SK-N-SH (cell line): ENCODE data around the gene FBXO2. TPM values are rescaled to one million over a fixed set of nuclear protein-coding genes. Genes with fewer than 3 reads are reported as not detected.

Source experiments
- CTCF ChIA-PET: fragments of 300-600, 350-600 bp; formaldehyde crosslinking; extraction: SDS; loops from one replicate; lab custom pipeline; 2021; lab: Yijun Ruan, JAX
- POLR2A ChIA-PET: fragments of 350-600 bp; sonication (Branson Sonifier 250); formaldehyde crosslinking; extraction: SDS; loops from one replicate; lab custom pipeline; 2020; ENCODE audit warnings: antibody characterized with exemption, inconsistent platforms; lab: Yijun Ruan, JAX
- DNase-seq: peaks from one replicate; pipeline ENCODE4 v3.0.0; 2012
- H2AFZ ChIP-seq: fragments of 200-600 bp; sonication (generic); 2 replicates; pipeline ENCODE4 v1.8.1; 2016; ENCODE audit warnings: antibody characterized with exemption, mild to moderate bottlenecking, low read depth
- H3F3A ChIP-seq: fragments of 200-600 bp; sonication (generic); replicated peaks from 2 replicates; pipeline ENCODE3; 2016; ENCODE audit warnings: antibody characterized with exemption, mild to moderate bottlenecking; ENCODE audit not compliant: insufficient read depth
- H3K27ac ChIP-seq, 2 experiments: fragments of 200-500 bp in 1 of 2; fragments of 200-600 bp in 1 of 2; sonication (Bioruptor generic) in 1 of 2; sonication (generic), shearing (Covaris generic) in 1 of 2; 2 replicates each; pipeline versions ENCODE4 v1.5.1 to v1.6.1; 2014 to 2016; ENCODE audit warnings: low read depth in 2 of 2, inconsistent platforms in 1 of 2, low read length in 1 of 2, mild to moderate bottlenecking in 1 of 2, mixed read lengths in 1 of 2
- H3K27me3 ChIP-seq: fragments of 200-600 bp; sonication (generic), shearing (Covaris generic); 2 replicates; pipeline ENCODE4 v1.6.1; 2016; ENCODE audit warnings: mixed run types; ENCODE audit not compliant: insufficient read depth
- H3K36me3 ChIP-seq, 2 experiments: fragments of 200-500 bp in 1 of 2; fragments of 200-600 bp in 1 of 2; sonication (Bioruptor generic) in 1 of 2; sonication (generic) in 1 of 2; replicated peaks in 1 of 2; 2 replicates each; pipeline versions ENCODE3 to v1.5.1; 2014 to 2016; ENCODE audit warnings: low read length in 1 of 2, mild to moderate bottlenecking in 1 of 2; ENCODE audit not compliant: insufficient read depth in 2 of 2, control insufficient read depth in 1 of 2
- H3K4me1 ChIP-seq, 2 experiments: fragments of 200-500 bp in 1 of 2; fragments of 200-600 bp in 1 of 2; sonication (Bioruptor generic) in 1 of 2; sonication (generic), shearing (Covaris generic) in 1 of 2; 2 replicates each; pipeline versions ENCODE4 v1.5.1 to v1.6.1; 2014 to 2016; ENCODE audit warnings: low read depth in 1 of 2, low read length in 1 of 2, mixed run types in 1 of 2; ENCODE audit not compliant: insufficient read depth in 2 of 2, control insufficient read depth in 1 of 2
- H3K4me2 ChIP-seq: fragments of 200-600 bp; sonication (generic), shearing (Covaris generic); 2 replicates; pipeline ENCODE4 v1.6.1; 2017; ENCODE audit warnings: mixed run types
- H3K4me3 ChIP-seq, 2 experiments: fragments of 200-500 bp in 1 of 2; fragments of 200-600 bp in 1 of 2; sonication (Bioruptor generic) in 1 of 2; sonication (generic), shearing (Covaris generic) in 1 of 2; 2 replicates each; pipeline versions ENCODE4 v1.5.1 to v1.8.1; 2014 to 2016; ENCODE audit warnings: low read depth in 2 of 2, inconsistent platforms in 1 of 2, low read length in 1 of 2, mild to moderate bottlenecking in 1 of 2, mixed read lengths in 1 of 2, moderate library complexity in 1 of 2
- H3K79me2 ChIP-seq: fragments of 200-600 bp; sonication (generic); 2 replicates; pipeline ENCODE4 v1.8.1; 2017; ENCODE audit warnings: mild to moderate bottlenecking; ENCODE audit not compliant: insufficient read depth
- H3K9ac ChIP-seq: fragments of 200-600 bp; sonication (generic); 2 replicates; pipeline ENCODE4 v1.6.1; 2017; ENCODE audit warnings: mixed run types
- H3K9me2 ChIP-seq: fragments of 200-600 bp; sonication (generic); 2 replicates; pipeline ENCODE4 v1.6.1; 2017; ENCODE audit warnings: mixed run types
- H3K9me3 ChIP-seq: fragments of 200-600 bp; sonication (generic); 2 replicates; pipeline ENCODE4 v1.6.1; 2017; ENCODE audit warnings: mixed run types, mild to moderate bottlenecking, moderate library complexity
- H4K20me1 ChIP-seq: fragments of 200-600 bp; sonication (generic); 2 replicates; pipeline ENCODE4 v1.6.1; 2017; ENCODE audit warnings: mild to moderate bottlenecking, mixed run types; ENCODE audit not compliant: insufficient read depth
- ELF1 ChIP-seq: IDR thresholded peaks from 2 replicates; pipeline ENCODE4 v1.4.0; 2012
- EZH2phosphoT487 ChIP-seq: fragments of 200-600 bp; sonication (generic); IDR thresholded peaks from 2 replicates; pipeline ENCODE4 v1.6.1; 2017; ENCODE audit warnings: low read depth, mixed run types, mild to moderate bottlenecking, antibody characterized with exemption, moderate library complexity, borderline replicate concordance
- FOSL2 ChIP-seq: IDR thresholded peaks from 2 replicates; pipeline ENCODE4 v1.4.0; 2012; ENCODE audit warnings: low read depth, mild to moderate bottlenecking, moderate library complexity, borderline replicate concordance
- IRF3 ChIP-seq: fragments of 150-350 bp; IDR thresholded peaks from 2 replicates; pipeline ENCODE4 v1.6.1; 2016; ENCODE audit warnings: mild to moderate bottlenecking, low read depth, low read length
- MEF2A ChIP-seq: IDR thresholded peaks from 2 replicates; pipeline ENCODE4 v1.4.0; 2012; ENCODE audit warnings: low read depth, borderline replicate concordance
- NFIC ChIP-seq: IDR thresholded peaks from 2 replicates; pipeline ENCODE4 v1.4.0; 2012; ENCODE audit warnings: borderline replicate concordance
- POLR2AphosphoS5 ChIP-seq: IDR thresholded peaks from 2 replicates; pipeline ENCODE4 v1.6.1; 2012; ENCODE audit warnings: low read depth, low read length
- RAD21 ChIP-seq: IDR thresholded peaks from 2 replicates; pipeline ENCODE4 v1.6.1; 2012; ENCODE audit warnings: mild to moderate bottlenecking, low read length
- RCOR1 ChIP-seq: fragments of 150-350 bp; IDR thresholded peaks from 2 replicates; pipeline ENCODE4 v1.6.1; 2017; ENCODE audit warnings: antibody characterized with exemption, low read length
- REST ChIP-seq: IDR thresholded peaks from 2 replicates; pipeline ENCODE4 v1.6.1; 2012; ENCODE audit warnings: mild to moderate bottlenecking, low read depth, low read length, moderate library complexity
- RFX5 ChIP-seq: IDR thresholded peaks from 2 replicates; pipeline ENCODE4 v1.6.1; 2012; ENCODE audit warnings: mild to moderate bottlenecking, improper control_type of control experiment, low read length
- RXRA ChIP-seq: IDR thresholded peaks from 2 replicates; pipeline ENCODE4 v1.4.0; 2012; ENCODE audit warnings: low read depth, mild to moderate bottlenecking, borderline replicate concordance
- YY1 ChIP-seq: IDR thresholded peaks from 2 replicates; pipeline ENCODE4 v1.4.0; 2012; ENCODE audit warnings: low read depth, mild to moderate bottlenecking
- ZBTB33 ChIP-seq: IDR thresholded peaks from 2 replicates; pipeline ENCODE4 v1.4.0; 2012; ENCODE audit warnings: low read depth, borderline replicate concordance
- WGBS: methylation state at CpG from one replicate; pipeline ENCODE4 v1.1.6; 2017; ENCODE audit warnings: low lambda C conversion rate; 5-methylcytosine and 5-hydroxymethylcytosine counted together
- polyA plus RNA-seq, 3 experiments: library from polyadenylated mRNA; depleted of rRNA; stranded (reverse); fragments of >200 nt; gene quantifications; 2 replicates each; pipeline ENCODE4 v1.2.3, GENCODE V29; 2012

The FBXO2 gene
- polyA plus RNA-seq, 1 of the 3 experiments (the other 2 are of a cell fraction): 21.7 TPM

GRCh38 chr1:11640944-11641343 lies 13.3 kb downstream of the FBXO2 start (continued):
- no peak for TF ChIP-seq RXRA

GRCh38 chr1:11640101-11640500 lies 14.1 kb downstream of the FBXO2 start:
- H3K4me3 ChIP-seq: no peak overlapping the region
- H3F3A ChIP-seq: no peaks in the 10 kb centered on the region
- no peak for DNase-seq
- no peak overlapping the region for H2AFZ ChIP-seq
- H3K9me3 ChIP-seq: no peaks in the 10 kb centered on the region
- peaks cover 8% of the 10 kb centered on the region; the same call in 1 of the 2 replicates for H3K27me3 ChIP-seq
- peaks cover 0 to 6% of the 10 kb centered on the region in 2 experiments; a peak in 1 of 4 replicates for H3K4me1 ChIP-seq
- no peak for TF ChIP-seq NFIC
- no peak for TF ChIP-seq RAD21
- TF ChIP-seq RCOR1: no peak
- no peak for TF ChIP-seq FOSL2
- TF ChIP-seq ELF1: no peak
- TF ChIP-seq REST: no peak
- no peak for TF ChIP-seq MEF2A
- no peak for TF ChIP-seq ZBTB33
- TF ChIP-seq POLR2AphosphoS5: no peak
- TF ChIP-seq RFX5: no peak
- TF ChIP-seq YY1: no peak
- no peak for TF ChIP-seq IRF3
- no peak for TF ChIP-seq EZH2phosphoT487
- TF ChIP-seq RXRA: no peak
- no peaks in the 10 kb centered on the region for H3K36me3 ChIP-seq
- no peaks in the 10 kb centered on the region for H4K20me1 ChIP-seq
- H3K9ac ChIP-seq: no peak overlapping the region
- POLR2A ChIA-PET: interaction anchor here (0.5 kb wide), 1 partner anchor 132 kb away, joined by 5 read pairs; no protein-coding TSS in a partner anchor
- WGBS: 40% methylated on average over 7 of the region's 7 CpGs
- H3K9me2 ChIP-seq: no peaks in the 10 kb centered on the region
- H3K79me2 ChIP-seq: no peaks in the 10 kb centered on the region
- H3K4me2 ChIP-seq: no peak overlapping the region
- CTCF ChIA-PET: interaction anchor here (1.1 to 7.0 kb wide), 5 partner anchors 10 to 398 kb away, joined by 3 to 153 read pairs (median 20); partner anchors contain the start of gene DISP3
- no peak overlapping the region for H3K27ac ChIP-seq
